Esophagus squamous epithelium (tissue), 4 donors: ENCODE measurements around the gene FAM234A.

Source experiments
- CTCF ChIP-seq, 6 experiments: fragments of 450-650 bp in 4 of 6; fragments of 200-600 bp in 2 of 6; sonication (generic) in 2 of 6; IDR thresholded peaks; one replicate each; pipeline ENCODE4 v1.5.1; 2016 to 2019; ENCODE audit warnings: antibody characterized with exemption in 6 of 6, mild to moderate bottlenecking in 4 of 6, moderate library complexity in 4 of 6
- POLR2A ChIP-seq, 4 donors: fragments of 450-650 bp; IDR thresholded peaks; one replicate each; pipeline ENCODE4 v1.6.1; 2017; ENCODE audit warnings: antibody characterized with exemption in 4 of 4, mild to moderate bottlenecking in 4 of 4, moderate library complexity in 3 of 4

- TF ChIP-seq CTCF (IDR thresholded peaks at IDR 0.05) (no peak), POLR2A (IDR thresholded peaks at IDR 0.05) (no peak)
Observed at GRCh38 chr16:185691-186090, 48.9 kb upstream of the FAM234A start.
